ENCODE results near the gene FIS1.

DNA sequence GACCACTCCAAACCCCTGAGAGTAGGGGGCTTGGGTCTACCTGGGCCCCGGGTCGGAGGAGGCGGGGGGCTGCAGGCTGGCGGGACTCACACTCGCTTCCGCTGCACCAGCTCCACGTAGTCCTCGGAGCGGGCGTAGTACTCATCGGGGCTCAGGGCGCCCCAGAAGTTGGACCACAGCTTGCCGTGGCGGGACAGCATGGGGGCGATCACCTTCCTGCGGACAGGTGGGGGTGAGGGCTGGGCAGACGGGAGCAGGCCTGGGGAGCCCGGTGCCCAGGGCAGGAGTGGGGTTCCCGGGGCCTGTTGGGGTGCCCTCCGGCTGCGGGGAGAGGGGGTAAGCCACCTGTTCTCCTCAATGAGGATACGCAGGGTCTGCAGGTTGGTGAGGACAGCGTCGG is 33.4 kb downstream of the FIS1 start:
- TF ChIP-seq POLR2A (IDR thresholded peaks at IDR 0.05; ENCODE audit: borderline replicate concordance, extremely low read depth, insufficient read depth, insufficient read length), result no peak
- TF ChIP-seq, protein P1, sequence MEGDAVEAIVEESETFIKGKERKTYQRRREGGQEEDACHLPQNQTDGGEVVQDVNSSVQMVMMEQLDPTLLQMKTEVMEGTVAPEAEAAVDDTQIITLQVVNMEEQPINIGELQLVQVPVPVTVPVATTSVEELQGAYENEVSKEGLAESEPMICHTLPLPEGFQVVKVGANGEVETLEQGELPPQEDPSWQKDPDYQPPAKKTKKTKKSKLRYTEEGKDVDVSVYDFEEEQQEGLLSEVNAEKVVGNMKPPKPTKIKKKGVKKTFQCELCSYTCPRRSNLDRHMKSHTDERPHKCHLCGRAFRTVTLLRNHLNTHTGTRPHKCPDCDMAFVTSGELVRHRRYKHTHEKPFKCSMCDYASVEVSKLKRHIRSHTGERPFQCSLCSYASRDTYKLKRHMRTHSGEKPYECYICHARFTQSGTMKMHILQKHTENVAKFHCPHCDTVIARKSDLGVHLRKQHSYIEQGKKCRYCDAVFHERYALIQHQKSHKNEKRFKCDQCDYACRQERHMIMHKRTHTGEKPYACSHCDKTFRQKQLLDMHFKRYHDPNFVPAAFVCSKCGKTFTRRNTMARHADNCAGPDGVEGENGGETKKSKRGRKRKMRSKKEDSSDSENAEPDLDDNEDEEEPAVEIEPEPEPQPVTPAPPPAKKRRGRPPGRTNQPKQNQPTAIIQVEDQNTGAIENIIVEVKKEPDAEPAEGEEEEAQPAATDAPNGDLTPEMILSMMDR (IDR thresholded peaks at IDR 0.05 in 2 of 3, conservative IDR thresholded peaks at IDR 0.05 in 1 of 3; ENCODE audit: borderline replicate concordance in 1 of 3, insufficient read depth in 1 of 3, low read depth in 2 of 3, low read length in 2 of 3), result no peak
